Neuron (in vitro differentiated cells): Measurements from ENCODE around the gene C11orf21.

ENCODE experiments used
- H2AFZ ChIP-seq: one replicate; pipeline ENCODE4 v1.6.1; 2013; ENCODE audit warnings: low read depth, mild to moderate bottlenecking, inconsistent platforms, low read length, moderate library complexity
- H3K27me3 ChIP-seq: one replicate; pipeline ENCODE4 v1.6.1; 2013; ENCODE audit warnings: low read length; ENCODE audit not compliant: insufficient read depth
- H3K36me3 ChIP-seq: one replicate; pipeline ENCODE4 v1.6.1; 2013; ENCODE audit warnings: low read length; ENCODE audit not compliant: insufficient read depth
- H3K4me1 ChIP-seq: one replicate; pipeline ENCODE4 v1.6.1; 2013; ENCODE audit warnings: low read length; ENCODE audit not compliant: insufficient read depth
- H3K4me3 ChIP-seq: 2 replicates; pipeline ENCODE4 v1.5.1; 2013; ENCODE audit warnings: mild to moderate bottlenecking, low read length, moderate library complexity
- H3K9me3 ChIP-seq: one replicate; pipeline ENCODE4 v1.6.1; 2013; ENCODE audit warnings: low read length

Gene C11orf21

GRCh38 chr11:2258501-2259465, 42.9 kb downstream of the C11orf21 start:
- H3K4me1 ChIP-seq, result no peaks in the 10 kb centered on the region
- H3K4me3 ChIP-seq, result no peak overlapping the region
- H2AFZ ChIP-seq, result no peak overlapping the region
- H3K9me3 ChIP-seq, result no peaks in the 10 kb centered on the region
- peaks cover under 1% of the 10 kb centered on the region for H3K27me3 ChIP-seq
- H3K36me3 ChIP-seq, result no peaks in the 10 kb centered on the region

GRCh38 chr11:2256951-2257700, 44.6 kb downstream of the C11orf21 start:
- no peaks in the 10 kb centered on the region for H3K27me3 ChIP-seq
- H3K36me3 ChIP-seq, result no peaks in the 10 kb centered on the region
- H3K4me3 ChIP-seq, result no peak overlapping the region
- no peaks in the 10 kb centered on the region for H3K4me1 ChIP-seq
- no peak overlapping the region for H2AFZ ChIP-seq
- H3K9me3 ChIP-seq, result no peaks in the 10 kb centered on the region

GRCh38 chr11:2256293-2256913, 45.3 kb downstream of the C11orf21 start:
- no peak overlapping the region for H3K4me3 ChIP-seq
- H3K36me3 ChIP-seq, result no peaks in the 10 kb centered on the region
- H3K27me3 ChIP-seq, result no peaks in the 10 kb centered on the region
- no peak overlapping the region for H2AFZ ChIP-seq
- no peaks in the 10 kb centered on the region for H3K4me1 ChIP-seq
- no peaks in the 10 kb centered on the region for H3K9me3 ChIP-seq

- no peak overlapping the region for H3K4me3 ChIP-seq
- H3K36me3 ChIP-seq, result no peaks in the 10 kb centered on the region
- no peaks in the 10 kb centered on the region for H3K9me3 ChIP-seq
- no peaks in the 10 kb centered on the region for H3K27me3 ChIP-seq
- H2AFZ ChIP-seq, result no peak overlapping the region
- H3K4me1 ChIP-seq, result no peaks in the 10 kb centered on the region
These were observed 49.7 kb downstream of the C11orf21 start for GRCh38 chr11:2252018-2252417.

GRCh38 chr11:2251138-2251537, 50.6 kb downstream of the C11orf21 start:
- Histone ChIP-seq H3K4me3 (no peak overlapping the region), H2AFZ (no peak overlapping the region), H3K27me3 (no peaks in the 10 kb centered on the region)

GRCh38 chr11:2250485-2250884, 51.2 kb downstream of the C11orf21 start:
- H3K27me3 ChIP-seq, result no peaks in the 10 kb centered on the region
- no peaks in the 10 kb centered on the region for H3K4me1 ChIP-seq
- H2AFZ ChIP-seq, result no peak overlapping the region
- no peaks in the 10 kb centered on the region for H3K36me3 ChIP-seq
- H3K4me3 ChIP-seq, result no peak overlapping the region
- no peaks in the 10 kb centered on the region for H3K9me3 ChIP-seq

More at GRCh38 chr11:2251138-2251537, 50.6 kb downstream of the C11orf21 start:
- no peaks in the 10 kb centered on the region for H3K4me1 ChIP-seq
- H3K36me3 ChIP-seq, result no peaks in the 10 kb centered on the region
- H3K9me3 ChIP-seq, result no peaks in the 10 kb centered on the region

GRCh38 chr11:2250041-2250440, 51.7 kb downstream of the C11orf21 start:
- no peaks in the 10 kb centered on the region for H3K4me1 ChIP-seq
- no peaks in the 10 kb centered on the region for H3K9me3 ChIP-seq
- H2AFZ ChIP-seq, result no peak overlapping the region
- H3K4me3 ChIP-seq, result no peak overlapping the region
- H3K36me3 ChIP-seq, result no peaks in the 10 kb centered on the region
- no peaks in the 10 kb centered on the region for H3K27me3 ChIP-seq

- H3K9me3 ChIP-seq, result no peaks in the 10 kb centered on the region
- H3K36me3 ChIP-seq, result no peaks in the 10 kb centered on the region
- no peak overlapping the region for H3K4me3 ChIP-seq
- H3K27me3 ChIP-seq, result no peaks in the 10 kb centered on the region
- H3K4me1 ChIP-seq, result no peaks in the 10 kb centered on the region
- H2AFZ ChIP-seq, result no peak overlapping the region
These were observed 52.4 kb downstream of the C11orf21 start for GRCh38 chr11:2249189-2249916.

GRCh38 chr11:2248762-2249161, 53.0 kb downstream of the C11orf21 start:
- H3K36me3 ChIP-seq, result no peaks in the 10 kb centered on the region

GRCh38 chr11:2248242-2248641, 53.5 kb downstream of the C11orf21 start:
- Histone ChIP-seq H3K4me3 (no peak overlapping the region), H3K9me3 (no peaks in the 10 kb centered on the region), H3K4me1 (no peaks in the 10 kb centered on the region), H3K27me3 (no peaks in the 10 kb centered on the region), H3K36me3 (no peaks in the 10 kb centered on the region), H2AFZ (no peak overlapping the region)

More at GRCh38 chr11:2248762-2249161, 53.0 kb downstream of the C11orf21 start:
- Histone ChIP-seq H3K4me3 (no peak overlapping the region), H3K27me3 (no peaks in the 10 kb centered on the region), H2AFZ (no peak overlapping the region), H3K9me3 (no peaks in the 10 kb centered on the region), H3K4me1 (no peaks in the 10 kb centered on the region)

GRCh38 chr11:2247496-2247895, 54.2 kb downstream of the C11orf21 start:
- Histone ChIP-seq H3K36me3 (no peaks in the 10 kb centered on the region), H3K4me3 (no peak overlapping the region), H3K4me1 (no peaks in the 10 kb centered on the region), H3K9me3 (no peaks in the 10 kb centered on the region), H3K27me3 (no peaks in the 10 kb centered on the region), H2AFZ (no peak overlapping the region)
